Measurements from ENCODE around the gene NCBP3. TPM values are rescaled to one million over a fixed set of nuclear protein-coding genes. Genes with fewer than 3 reads are reported as not detected.

Gene NCBP3
- polyA plus RNA-seq, 1 donor: 75.0 TPM

DNA sequence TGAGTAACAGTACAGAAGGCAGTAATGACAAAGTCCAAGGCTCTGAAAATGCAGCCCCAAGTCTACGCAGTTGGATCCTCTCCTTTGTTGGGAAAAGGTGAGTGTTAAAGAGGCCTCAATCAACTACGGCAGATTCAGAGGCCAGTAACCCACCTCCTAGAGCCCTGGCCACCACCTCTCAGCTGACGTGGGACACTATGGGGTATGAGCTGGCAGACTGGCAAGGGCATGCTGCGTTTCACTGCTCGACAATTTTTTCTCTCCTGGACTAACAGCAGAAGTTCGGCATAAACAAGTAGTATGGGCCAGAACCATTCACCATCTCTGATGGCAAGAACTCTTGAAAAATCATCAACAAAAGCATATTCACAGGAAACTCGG is 17.2 kb downstream of the NCBP3 start:
- no peaks in the 10 kb centered on the region for H3K27me3 ChIP-seq (ENCODE audit: control insufficient read depth, insufficient read depth, low read length)
- H3K4me3 ChIP-seq (ENCODE audit: low read length): no peak overlapping the region
- H3K9me3 ChIP-seq (ENCODE audit: control insufficient read depth, low read depth, low read length): no peaks in the 10 kb centered on the region
- DNase-seq: no peak
- peaks cover 42% of the 10 kb centered on the region for H3K36me3 ChIP-seq (ENCODE audit: control insufficient read depth, insufficient read depth, low read length)
- H3K4me1 ChIP-seq (ENCODE audit: control insufficient read depth, insufficient read depth, low read length): peaks cover 5% of the 10 kb centered on the region
- WGBS (ENCODE audit: insufficient coverage, low lambda C conversion rate): no CpG with 5 or more reads among the region's 7 CpGs
- H3K27ac ChIP-seq (ENCODE audit: low read length): peak overlapping the region; percentile 77

DNA sequence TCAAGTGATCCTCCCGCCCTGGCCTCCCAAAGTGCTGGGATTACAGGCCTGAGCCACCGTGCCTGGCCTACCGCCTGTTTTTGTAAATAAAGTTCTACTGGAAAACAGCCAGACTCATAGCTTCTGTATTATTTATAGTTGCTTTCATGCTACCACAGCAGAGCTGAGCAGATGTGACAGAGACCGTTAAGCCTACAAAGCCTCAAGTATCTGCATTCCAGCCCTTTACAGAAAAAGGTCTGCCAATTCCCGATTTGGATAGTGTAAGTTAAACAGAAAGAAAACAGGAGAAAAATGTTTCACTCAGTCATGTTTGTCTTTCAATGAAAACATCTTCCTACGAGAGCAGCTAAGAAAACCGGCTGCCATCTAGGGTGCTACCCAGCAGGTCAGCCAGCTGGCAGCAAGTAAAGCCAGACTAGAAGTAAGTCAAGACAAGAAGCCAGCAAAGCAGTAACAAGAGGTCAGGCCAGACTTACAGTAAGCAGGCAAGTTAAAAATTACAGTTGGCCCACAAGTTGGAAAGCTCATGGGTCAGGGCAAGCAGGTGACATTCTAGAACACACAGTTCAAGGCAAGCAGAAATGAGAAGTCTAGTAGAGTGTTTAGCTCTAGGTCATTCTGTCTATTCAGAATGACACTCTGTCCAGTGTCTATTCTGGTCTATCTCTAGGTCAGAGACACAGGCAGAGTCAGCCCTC is 17.7 kb downstream of the NCBP3 start:
- H3K36me3 ChIP-seq (ENCODE audit: control insufficient read depth, insufficient read depth, low read length): peaks cover 44% of the 10 kb centered on the region
- WGBS (ENCODE audit: insufficient coverage, low lambda C conversion rate): 100% methylated on average over 1 of the region's 7 CpGs
- peak overlapping the region; percentile 77 for H3K27ac ChIP-seq (ENCODE audit: low read length)

DNA sequence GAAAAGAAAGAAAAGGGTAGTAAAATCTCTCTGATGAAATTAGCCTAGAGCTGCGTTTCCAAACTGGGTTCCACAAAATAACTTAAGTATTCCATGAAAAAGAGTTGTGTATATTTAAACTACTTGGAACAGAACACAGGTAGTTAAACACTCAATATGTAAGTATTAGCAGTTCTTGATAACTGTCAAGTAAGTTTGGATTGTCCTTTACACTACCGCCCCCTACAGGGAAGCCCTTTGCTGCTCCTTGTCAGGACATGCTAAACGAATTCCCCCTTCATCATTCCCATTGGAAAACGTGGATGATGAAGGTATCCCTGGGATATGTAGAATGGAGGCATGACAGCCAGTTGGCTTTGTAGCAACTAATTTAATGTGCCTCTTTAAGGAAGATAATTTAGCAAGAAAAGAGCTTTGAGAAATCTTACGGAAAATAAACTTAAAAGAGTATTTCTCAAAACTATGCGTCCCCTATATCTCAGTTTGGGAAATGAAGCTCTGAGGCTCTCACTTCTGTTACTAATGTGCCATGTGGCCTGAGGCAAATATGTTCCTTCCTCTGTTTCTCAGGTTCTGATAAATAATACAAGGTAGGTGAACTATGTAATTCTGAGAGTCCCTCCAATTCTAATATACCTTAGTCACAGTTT is 18.8 kb downstream of the NCBP3 start:
- no peaks in the 10 kb centered on the region for H3K27me3 ChIP-seq (ENCODE audit: control insufficient read depth, insufficient read depth, low read length)
- no peaks in the 10 kb centered on the region for H3K9me3 ChIP-seq (ENCODE audit: control insufficient read depth, low read depth, low read length)
- H3K4me1 ChIP-seq (ENCODE audit: control insufficient read depth, insufficient read depth, low read length): peaks cover 5% of the 10 kb centered on the region
- H3K4me3 ChIP-seq (ENCODE audit: low read length): no peak overlapping the region
- peaks cover 46% of the 10 kb centered on the region for H3K36me3 ChIP-seq (ENCODE audit: control insufficient read depth, insufficient read depth, low read length)
- H3K27ac ChIP-seq (ENCODE audit: low read length): no peak overlapping the region
- peak; percentile 46 to 57 for DNase-seq
- WGBS (ENCODE audit: insufficient coverage, low lambda C conversion rate): 60% methylated on average over 2 of the region's 6 CpGs

More for the DNA sequence above, 17.7 kb downstream of the NCBP3 start:
- Histone ChIP-seq H3K4me1 (ENCODE audit: control insufficient read depth, insufficient read depth, low read length) (peaks cover 5% of the 10 kb centered on the region), H3K4me3 (ENCODE audit: low read length) (no peak overlapping the region), H3K27me3 (ENCODE audit: control insufficient read depth, insufficient read depth, low read length) (no peaks in the 10 kb centered on the region), H3K9me3 (ENCODE audit: control insufficient read depth, low read depth, low read length) (no peaks in the 10 kb centered on the region)
- DNase-seq: peak; percentile 23 to 57

DNA sequence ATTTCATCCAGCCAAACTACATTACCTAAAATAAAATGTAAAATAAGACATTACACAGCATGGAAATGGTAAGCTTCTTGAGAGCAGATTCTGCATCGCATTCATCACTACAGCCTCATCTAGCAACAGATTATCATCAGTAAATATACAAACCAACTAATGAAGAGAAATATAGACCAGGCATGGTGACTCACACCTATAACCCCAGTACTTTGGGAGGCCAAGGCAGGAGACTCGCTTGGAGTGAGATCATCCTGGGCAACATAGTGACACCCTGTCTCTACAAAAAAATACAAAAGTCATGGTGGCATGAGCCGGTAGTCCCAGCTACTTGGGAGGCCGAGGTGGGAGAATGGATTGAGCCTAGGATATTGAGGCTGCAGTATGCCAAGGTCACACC is 19.9 kb downstream of the NCBP3 start:
- Histone ChIP-seq H3K36me3 (ENCODE audit: control insufficient read depth, insufficient read depth, low read length) (peaks cover 53% of the 10 kb centered on the region), H3K27me3 (ENCODE audit: control insufficient read depth, insufficient read depth, low read length) (no peaks in the 10 kb centered on the region), H3K4me3 (ENCODE audit: low read length) (no peak overlapping the region), H3K4me1 (ENCODE audit: control insufficient read depth, insufficient read depth, low read length) (peaks cover 5% of the 10 kb centered on the region), H3K27ac (ENCODE audit: low read length) (no peak overlapping the region), H3K9me3 (ENCODE audit: control insufficient read depth, low read depth, low read length) (no peaks in the 10 kb centered on the region)
- no peak for DNase-seq
- no CpG with 5 or more reads among the region's 4 CpGs for WGBS (ENCODE audit: insufficient coverage, low lambda C conversion rate)

DNA sequence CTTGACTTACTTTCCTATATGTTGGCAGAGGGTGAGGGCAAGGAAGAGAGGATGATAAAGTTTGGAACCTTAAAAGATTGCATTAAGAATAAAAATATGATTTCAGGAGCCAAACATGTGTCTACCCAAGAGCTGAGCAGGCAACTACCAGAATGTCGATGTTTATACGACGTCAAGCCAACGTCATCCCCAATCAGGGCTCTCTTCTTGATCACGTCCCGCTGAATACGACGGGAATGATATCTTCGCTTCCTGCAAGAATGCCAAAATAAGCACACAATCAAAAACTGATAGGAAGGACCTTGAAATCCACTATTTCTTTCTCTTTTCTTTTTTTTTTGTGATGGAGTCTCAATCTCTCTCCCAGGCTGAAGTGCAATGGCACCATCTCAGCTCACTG is 24.9 kb downstream of the NCBP3 start:
- Histone ChIP-seq H3K4me3 (ENCODE audit: low read length) (no peak overlapping the region), H3K4me1 (ENCODE audit: control insufficient read depth, insufficient read depth, low read length) (no peaks in the 10 kb centered on the region), H3K27ac (ENCODE audit: low read length) (no peak overlapping the region), H3K27me3 (ENCODE audit: control insufficient read depth, insufficient read depth, low read length) (no peaks in the 10 kb centered on the region), H3K36me3 (ENCODE audit: control insufficient read depth, insufficient read depth, low read length) (peaks cover 62% of the 10 kb centered on the region), H3K9me3 (ENCODE audit: control insufficient read depth, low read depth, low read length) (no peaks in the 10 kb centered on the region)
- no peak for DNase-seq
- 100% methylated on average over 2 of the region's 9 CpGs for WGBS (ENCODE audit: insufficient coverage, low lambda C conversion rate)

DNA sequence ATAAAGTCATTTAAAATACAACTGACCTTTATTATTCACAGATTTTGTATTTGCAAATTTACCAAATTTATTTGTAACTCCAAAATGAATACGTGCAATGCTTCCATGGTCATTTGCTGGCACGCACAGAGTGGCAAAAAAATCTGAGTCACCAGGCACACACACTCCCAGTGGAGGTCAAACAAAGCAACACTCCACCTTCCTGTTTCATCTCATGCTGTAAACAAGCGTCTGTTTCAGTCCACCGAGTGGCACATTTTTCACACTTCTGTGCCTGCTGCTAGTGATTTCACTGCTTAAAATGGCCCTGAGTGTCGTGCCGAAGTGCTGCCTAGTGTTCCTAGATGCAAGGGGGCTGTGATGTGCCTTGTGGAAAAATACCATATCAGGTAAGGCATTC is 27.3 kb downstream of the NCBP3 start:
- WGBS (ENCODE audit: insufficient coverage, low lambda C conversion rate): 100% methylated on average over 3 of the region's 6 CpGs
- H3K36me3 ChIP-seq (ENCODE audit: control insufficient read depth, insufficient read depth, low read length): peaks cover 69% of the 10 kb centered on the region
- H3K9me3 ChIP-seq (ENCODE audit: control insufficient read depth, low read depth, low read length): no peaks in the 10 kb centered on the region
- H3K4me3 ChIP-seq (ENCODE audit: low read length): no peak overlapping the region
- no peaks in the 10 kb centered on the region for H3K4me1 ChIP-seq (ENCODE audit: control insufficient read depth, insufficient read depth, low read length)
- DNase-seq: no peak
- no peak overlapping the region for H3K27ac ChIP-seq (ENCODE audit: low read length)
- no peaks in the 10 kb centered on the region for H3K27me3 ChIP-seq (ENCODE audit: control insufficient read depth, insufficient read depth, low read length)

DNA sequence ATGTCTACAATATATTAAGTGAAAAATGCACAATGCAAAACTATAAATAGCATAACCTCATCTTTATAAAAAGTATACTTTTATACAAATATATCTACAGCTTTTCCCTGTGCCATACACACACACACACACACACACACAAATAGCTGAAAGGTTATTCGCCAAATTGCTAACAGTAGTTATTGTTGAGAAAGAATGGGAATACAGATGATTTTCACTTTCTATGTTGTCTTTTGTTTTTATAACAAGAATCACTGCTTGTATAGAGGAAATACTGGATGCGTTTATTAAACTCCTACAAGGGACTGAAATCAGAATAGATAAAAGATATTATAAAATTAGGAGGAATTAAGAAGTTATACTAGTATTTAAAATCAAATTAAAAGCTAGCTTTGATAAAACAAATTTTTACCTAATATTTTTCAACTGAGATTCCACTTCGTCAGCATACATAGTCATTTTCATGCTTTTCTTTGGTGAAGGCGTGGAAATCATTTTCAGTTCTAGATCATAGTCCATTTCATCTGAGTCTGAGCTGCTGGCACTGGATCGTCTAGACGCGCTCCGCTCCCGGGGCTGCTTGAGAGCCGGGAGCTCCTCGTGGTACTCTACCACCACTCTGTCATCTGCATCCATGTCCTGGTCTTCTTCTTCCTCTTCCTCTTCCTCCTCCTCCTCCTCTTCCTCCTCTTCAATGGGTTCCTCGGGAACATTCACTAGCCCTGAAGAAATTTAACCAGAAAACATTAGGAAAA is 28.0 kb downstream of the NCBP3 start:
- Histone ChIP-seq H3K4me3 (ENCODE audit: low read length) (no peak overlapping the region), H3K4me1 (ENCODE audit: control insufficient read depth, insufficient read depth, low read length) (no peaks in the 10 kb centered on the region), H3K27ac (ENCODE audit: low read length) (no peak overlapping the region), H3K36me3 (ENCODE audit: control insufficient read depth, insufficient read depth, low read length) (peaks cover 68% of the 10 kb centered on the region), H3K27me3 (ENCODE audit: control insufficient read depth, insufficient read depth, low read length) (no peaks in the 10 kb centered on the region), H3K9me3 (ENCODE audit: control insufficient read depth, low read depth, low read length) (no peaks in the 10 kb centered on the region)
- WGBS (ENCODE audit: insufficient coverage, low lambda C conversion rate): 92% methylated on average over 4 of the region's 12 CpGs
- no peak for DNase-seq

DNA sequence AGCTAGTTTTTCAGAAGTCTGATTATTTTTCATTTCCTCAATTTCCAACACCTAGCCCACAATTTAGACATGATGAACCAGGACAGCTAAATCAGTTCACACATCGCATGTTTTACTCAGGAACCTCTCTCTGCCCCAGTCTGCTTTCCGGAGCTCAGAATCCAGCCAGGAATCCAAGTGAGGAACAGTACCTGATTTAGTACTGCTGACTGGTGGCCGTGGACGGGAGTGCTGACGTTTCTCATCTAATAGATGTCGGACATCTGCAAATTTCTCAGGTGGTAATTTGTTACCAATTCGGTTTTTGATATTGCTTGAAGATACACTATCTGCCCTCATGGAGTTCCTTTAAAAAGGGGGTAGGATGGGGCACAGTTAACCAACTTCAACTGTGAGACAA is 30.1 kb downstream of the NCBP3 start:
- Histone ChIP-seq H3K4me3 (ENCODE audit: low read length) (no peak overlapping the region), H3K27me3 (ENCODE audit: control insufficient read depth, insufficient read depth, low read length) (no peaks in the 10 kb centered on the region), H3K9me3 (ENCODE audit: control insufficient read depth, low read depth, low read length) (no peaks in the 10 kb centered on the region), H3K4me1 (ENCODE audit: control insufficient read depth, insufficient read depth, low read length) (no peaks in the 10 kb centered on the region), H3K36me3 (ENCODE audit: control insufficient read depth, insufficient read depth, low read length) (peaks cover 72% of the 10 kb centered on the region), H3K27ac (ENCODE audit: low read length) (no peak overlapping the region)
- 100% methylated on average over 2 of the region's 7 CpGs for WGBS (ENCODE audit: insufficient coverage, low lambda C conversion rate)
- no peak for DNase-seq

DNA sequence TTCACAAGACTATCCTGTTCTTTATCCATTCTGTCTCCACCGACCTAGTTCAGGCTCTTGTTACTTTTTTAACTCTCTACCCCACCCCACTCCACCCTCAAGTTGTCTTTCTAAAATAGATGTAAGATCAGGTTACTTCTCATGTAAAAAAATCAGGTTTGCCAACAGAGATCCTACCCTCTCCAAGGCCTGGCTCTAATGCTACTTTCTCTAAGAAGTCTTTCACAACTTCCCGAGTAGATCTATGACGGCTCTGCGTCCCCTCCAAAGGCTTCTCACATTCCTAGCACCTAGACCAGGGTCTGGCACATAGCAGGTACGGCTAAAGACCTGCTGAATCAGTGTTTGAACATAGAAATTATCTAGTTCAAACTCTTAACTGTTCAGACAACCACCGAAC is 30.9 kb downstream of the NCBP3 start:
- no peak overlapping the region for H3K27ac ChIP-seq (ENCODE audit: low read length)
- H3K36me3 ChIP-seq (ENCODE audit: control insufficient read depth, insufficient read depth, low read length): peaks cover 75% of the 10 kb centered on the region
- no peak for DNase-seq
- H3K4me3 ChIP-seq (ENCODE audit: low read length): no peak overlapping the region
- no peaks in the 10 kb centered on the region for H3K4me1 ChIP-seq (ENCODE audit: control insufficient read depth, insufficient read depth, low read length)
- H3K27me3 ChIP-seq (ENCODE audit: control insufficient read depth, insufficient read depth, low read length): no peaks in the 10 kb centered on the region
- WGBS (ENCODE audit: insufficient coverage, low lambda C conversion rate): 80% methylated on average over 1 of the region's 6 CpGs
- no peaks in the 10 kb centered on the region for H3K9me3 ChIP-seq (ENCODE audit: control insufficient read depth, low read depth, low read length)

DNA sequence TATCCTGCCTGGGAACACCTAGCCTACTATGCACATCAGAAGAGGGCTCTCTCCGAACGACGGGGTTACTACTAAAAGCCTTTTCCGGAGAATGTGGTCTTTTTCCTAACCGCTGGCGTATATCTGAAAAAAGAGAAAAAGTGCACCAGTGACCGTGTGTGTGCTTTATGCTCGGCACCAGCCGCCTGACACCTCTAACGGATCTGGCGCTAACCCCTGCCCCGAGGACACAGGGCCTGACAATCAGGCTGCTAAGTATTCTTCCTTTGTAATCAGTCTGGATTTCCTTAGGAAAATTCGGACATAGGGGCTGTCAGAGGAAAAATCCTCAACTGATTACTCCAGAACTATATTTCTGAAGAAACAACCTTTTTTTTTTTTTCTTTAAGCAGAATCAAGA is 31.7 kb downstream of the NCBP3 start:
- Histone ChIP-seq H3K9me3 (ENCODE audit: control insufficient read depth, low read depth, low read length) (no peaks in the 10 kb centered on the region), H3K4me3 (ENCODE audit: low read length) (no peak overlapping the region), H3K36me3 (ENCODE audit: control insufficient read depth, insufficient read depth, low read length) (peaks cover 79% of the 10 kb centered on the region), H3K27me3 (ENCODE audit: control insufficient read depth, insufficient read depth, low read length) (no peaks in the 10 kb centered on the region), H3K27ac (ENCODE audit: low read length) (no peak overlapping the region), H3K4me1 (ENCODE audit: control insufficient read depth, insufficient read depth, low read length) (no peaks in the 10 kb centered on the region)
- WGBS (ENCODE audit: insufficient coverage, low lambda C conversion rate): 100% methylated on average over 2 of the region's 13 CpGs
- no peak for DNase-seq
